HL-60 (cell line): ENCODE results near the gene PARP16.

ENCODE experiments used
- DNase-seq, 2 experiments: peaks; one replicate each; pipeline ENCODE4 v3.0.0-alpha.2; 2010 to 2020; ENCODE audit warnings: low read depth in 1 of 2, low spot score in 1 of 2
- H3K27ac ChIP-seq: fragments of 250-450 bp; sonication (Bioruptor Pico); replicated peaks from 2 replicates; pipeline ENCODE4 v1.5.1; 2020; ENCODE audit warnings: mild to moderate bottlenecking, moderate library complexity
- H3K27me3 ChIP-seq: fragments of 250-450 bp; sonication (Bioruptor Pico); 2 replicates; pipeline ENCODE4 v1.5.1; 2021; ENCODE audit warnings: mild to moderate bottlenecking, moderate library complexity; ENCODE audit not compliant: insufficient read depth, poor library complexity, severe bottlenecking
- H3K4me3 ChIP-seq: replicated peaks from 2 replicates; pipeline ENCODE4 v1.5.1; 2011; ENCODE audit warnings: mild to moderate bottlenecking, control low read depth, low read length; ENCODE audit not compliant: insufficient read depth
- CTCF ChIP-seq: IDR thresholded peaks from one replicate; pipeline ENCODE4 v1.5.1; 2011; ENCODE audit warnings: low read length, control low read depth, inconsistent platforms; ENCODE audit not compliant: insufficient read depth
- GABPA ChIP-seq: IDR thresholded peaks from 2 replicates; pipeline ENCODE4 v1.6.1; 2012; ENCODE audit warnings: low read depth
- POLR2AphosphoS5 ChIP-seq: IDR thresholded peaks from 2 replicates; pipeline ENCODE4 v1.6.1; 2012; ENCODE audit warnings: low read depth
- REST ChIP-seq: IDR thresholded peaks from 2 replicates; pipeline ENCODE4 v1.6.1; 2012; ENCODE audit warnings: low read depth; ENCODE audit not compliant: insufficient replicate concordance
- SPI1 ChIP-seq: IDR thresholded peaks from 2 replicates; pipeline ENCODE4 v1.6.1; 2012; ENCODE audit warnings: low read depth, mild to moderate bottlenecking, borderline replicate concordance

Gene PARP16

GRCh38 chr15:65223996-65224395 is 62.7 kb downstream of the PARP16 start:
- H3K27me3 ChIP-seq: no peaks in the 10 kb centered on the region
- no peak overlapping the region for H3K4me3 ChIP-seq
- peak overlapping the region; percentile 49 for H3K27ac ChIP-seq
- no peak for TF ChIP-seq GABPA
- TF ChIP-seq CTCF: no peak
- TF ChIP-seq SPI1: peak; percentile 80
- no peak for TF ChIP-seq REST
- TF ChIP-seq POLR2AphosphoS5: no peak
- peak in 1 of 2 experiments; percentile 82 for DNase-seq

GRCh38 chr15:65222891-65223290 is 63.8 kb downstream of the PARP16 start:
- no peak overlapping the region for H3K4me3 ChIP-seq
- no peaks in the 10 kb centered on the region for H3K27me3 ChIP-seq
- TF ChIP-seq CTCF (no peak), GABPA (no peak), POLR2AphosphoS5 (no peak)
- H3K27ac ChIP-seq: no peak overlapping the region
- DNase-seq: no peak

GRCh38 chr15:65221697-65222096 is 65.0 kb downstream of the PARP16 start:
- H3K4me3 ChIP-seq: no peak overlapping the region
- H3K27me3 ChIP-seq: no peaks in the 10 kb centered on the region
- no peak for DNase-seq
- H3K27ac ChIP-seq: no peak overlapping the region
- TF ChIP-seq REST: no peak
- no peak for TF ChIP-seq GABPA
- no peak for TF ChIP-seq POLR2AphosphoS5
- TF ChIP-seq CTCF: no peak
- TF ChIP-seq SPI1: no peak

GRCh38 chr15:65219137-65219536 is 67.5 kb downstream of the PARP16 start:
- no peak for DNase-seq
- Histone ChIP-seq H3K27me3 (no peaks in the 10 kb centered on the region), H3K27ac (no peak overlapping the region), H3K4me3 (no peak overlapping the region)
- TF ChIP-seq SPI1: no peak
- no peak for TF ChIP-seq POLR2AphosphoS5
- no peak for TF ChIP-seq REST
- TF ChIP-seq CTCF: no peak
- TF ChIP-seq GABPA: no peak
